Neural cell (in vitro differentiated cells): ENCODE measurements around the gene FXN. TPM values are rescaled to one million over a fixed set of nuclear protein-coding genes. Genes with fewer than 3 reads are reported as not detected.

Experiments used
- H2AFZ ChIP-seq: fragments of 200-600, 300-800 bp; sonication (generic), shearing (Covaris generic); 2 replicates; pipeline ENCODE4 v1.6.0; 2014; ENCODE audit warnings: low read depth, mild to moderate bottlenecking, antibody characterized with exemption, low read length, moderate library complexity
- H3F3A ChIP-seq: fragments of 200-600 bp; shearing (Covaris generic); 2 replicates; pipeline ENCODE4 v1.6.1; 2016; ENCODE audit warnings: mild to moderate bottlenecking, moderate library complexity, mixed read lengths, antibody characterized with exemption, low read length; ENCODE audit not compliant: insufficient read depth, poor library complexity, severe bottlenecking
- H3K27ac ChIP-seq: fragments of 200-600, 300-800 bp; sonication (generic), shearing (Covaris generic); 2 replicates; pipeline ENCODE4 v1.5.1; 2014; ENCODE audit warnings: mild to moderate bottlenecking, low read length, moderate library complexity
- H3K27me3 ChIP-seq: fragments of 300-800, 200-600 bp; sonication (generic), shearing (Covaris generic); 2 replicates; pipeline ENCODE4 v1.6.0; 2014; ENCODE audit warnings: mild to moderate bottlenecking, low read depth, low read length, moderate library complexity; ENCODE audit not compliant: insufficient read depth
- H3K36me3 ChIP-seq: fragments of 300-800, 200-600 bp; sonication (generic), shearing (Covaris generic); 2 replicates; pipeline ENCODE4 v1.5.1; 2014; ENCODE audit warnings: mild to moderate bottlenecking, antibody characterized with exemption, low read length, moderate library complexity; ENCODE audit not compliant: insufficient read depth
- H3K4me2 ChIP-seq: fragments of 300-800, 200-600 bp; sonication (generic), shearing (Covaris generic); 2 replicates; pipeline ENCODE4 v1.6.0; 2014; ENCODE audit warnings: mild to moderate bottlenecking, low read length
- H3K4me3 ChIP-seq: fragments of 300-800, 200-600 bp; sonication (generic), shearing (Covaris generic); 2 replicates; pipeline ENCODE4 v1.5.1; 2014; ENCODE audit warnings: mild to moderate bottlenecking, low read length, moderate library complexity
- H3K79me2 ChIP-seq: fragments of 200-600 bp; shearing (Covaris generic); replicated peaks from 2 replicates; pipeline ENCODE4 v1.6.0; 2014; ENCODE audit warnings: mild to moderate bottlenecking, low read length, moderate library complexity; ENCODE audit not compliant: insufficient read depth
- H3K9ac ChIP-seq: fragments of 300-800, 200-600 bp; sonication (generic), shearing (Covaris generic); 2 replicates; pipeline ENCODE4 v1.6.1; 2016; ENCODE audit warnings: mild to moderate bottlenecking, low read length, mixed read lengths
- H3K9me2 ChIP-seq: fragments of 200-600 bp; shearing (Covaris generic); 2 replicates; pipeline ENCODE4 v1.6.1; 2016; ENCODE audit warnings: mild to moderate bottlenecking, low read length, mixed read lengths; ENCODE audit not compliant: insufficient read depth
- H3K9me3 ChIP-seq: fragments of 200-600, 300-800 bp; sonication (generic), shearing (Covaris generic); 2 replicates; pipeline ENCODE4 v1.6.1; 2016; ENCODE audit warnings: mild to moderate bottlenecking, mixed run types, low read length, moderate library complexity, mixed read lengths
- H4K20me1 ChIP-seq: fragments of 200-600 bp; shearing (Covaris generic); 2 replicates; pipeline ENCODE4 v1.6.1; 2016; ENCODE audit warnings: mild to moderate bottlenecking, mixed run types; ENCODE audit not compliant: insufficient read depth
- EP300 ChIP-seq: fragments of 450-650 bp; conservative IDR thresholded peaks from 2 replicates; pipeline ENCODE4 v1.6.1; 2014; ENCODE audit warnings: antibody characterized with exemption, mild to moderate bottlenecking, moderate library complexity; ENCODE audit not compliant: poor library complexity, severe bottlenecking
- EZH2 ChIP-seq: fragments of 200-600, 300-800 bp; shearing (Covaris generic), sonication (generic); IDR thresholded peaks from 2 replicates; pipeline ENCODE4 v1.6.1; 2014; ENCODE audit warnings: antibody characterized with exemption, low read length, borderline replicate concordance, mild to moderate bottlenecking; ENCODE audit not compliant: insufficient read depth, poor library complexity, severe bottlenecking
- MXI1 ChIP-seq: fragments of 450-650 bp; conservative IDR thresholded peaks from 2 replicates; pipeline ENCODE4 v1.6.1; 2014; ENCODE audit warnings: antibody characterized with exemption, mild to moderate bottlenecking; ENCODE audit not compliant: poor library complexity, severe bottlenecking
- POLR2AphosphoS5 ChIP-seq: IDR thresholded peaks from 2 replicates; pipeline ENCODE4 v1.6.1; 2012
- RAD21 ChIP-seq: fragments of 450-650 bp; conservative IDR thresholded peaks from 2 replicates; pipeline ENCODE4 v1.6.1; 2014; ENCODE audit warnings: antibody characterized with exemption, mild to moderate bottlenecking, moderate library complexity
- SMC3 ChIP-seq: fragments of 450-650 bp; conservative IDR thresholded peaks from 2 replicates; pipeline ENCODE4 v1.6.1; 2014; ENCODE audit warnings: antibody characterized with exemption, mild to moderate bottlenecking, moderate library complexity; ENCODE audit not compliant: poor library complexity
- TAF1 ChIP-seq: IDR thresholded peaks from 2 replicates; pipeline ENCODE4 v1.6.1; 2012; ENCODE audit warnings: low read depth
- polyA plus RNA-seq: library from polyadenylated mRNA; depleted of rRNA; stranded (reverse); fragments of >200 nt; gene quantifications from 2 replicates; pipeline ENCODE4 v1.2.3, GENCODE V29; 2014
- TF ChIP-seq, protein P1 (sequence below): fragments of 450-650 bp; IDR thresholded peaks from 2 replicates; pipeline ENCODE4 v1.5.1; 2014; ENCODE audit warnings: antibody characterized with exemption, mild to moderate bottlenecking, moderate library complexity; ENCODE audit not compliant: poor library complexity, severe bottlenecking
- TF ChIP-seq, protein P2 (sequence below): IDR thresholded peaks from 2 replicates; pipeline ENCODE4 v1.6.1; 2012; ENCODE audit warnings: borderline replicate concordance

The FXN gene
- polyA plus RNA-seq, 1 donor from 2014 or later, result 3.5 TPM

- peak overlapping the region; percentile 21 for H2AFZ ChIP-seq
- H3K36me3 ChIP-seq, result no peaks in the 10 kb centered on the region
- H3K27ac ChIP-seq, result no peak overlapping the region
- peaks cover 32% of the 10 kb centered on the region for H3K27me3 ChIP-seq
- H3K4me3 ChIP-seq, result peak overlapping the region; percentile 80
- H3F3A ChIP-seq, result no peaks in the 10 kb centered on the region
- peak overlapping the region; percentile 90 for H3K4me2 ChIP-seq
- H3K9me2 ChIP-seq, result no peaks in the 10 kb centered on the region
- H3K79me2 ChIP-seq, result no peaks in the 10 kb centered on the region
- no peaks in the 10 kb centered on the region for H4K20me1 ChIP-seq
- TF ChIP-seq TAF1 (no peak), MXI1 (no peak), POLR2AphosphoS5 (no peak)
- TF ChIP-seq, protein P1, sequence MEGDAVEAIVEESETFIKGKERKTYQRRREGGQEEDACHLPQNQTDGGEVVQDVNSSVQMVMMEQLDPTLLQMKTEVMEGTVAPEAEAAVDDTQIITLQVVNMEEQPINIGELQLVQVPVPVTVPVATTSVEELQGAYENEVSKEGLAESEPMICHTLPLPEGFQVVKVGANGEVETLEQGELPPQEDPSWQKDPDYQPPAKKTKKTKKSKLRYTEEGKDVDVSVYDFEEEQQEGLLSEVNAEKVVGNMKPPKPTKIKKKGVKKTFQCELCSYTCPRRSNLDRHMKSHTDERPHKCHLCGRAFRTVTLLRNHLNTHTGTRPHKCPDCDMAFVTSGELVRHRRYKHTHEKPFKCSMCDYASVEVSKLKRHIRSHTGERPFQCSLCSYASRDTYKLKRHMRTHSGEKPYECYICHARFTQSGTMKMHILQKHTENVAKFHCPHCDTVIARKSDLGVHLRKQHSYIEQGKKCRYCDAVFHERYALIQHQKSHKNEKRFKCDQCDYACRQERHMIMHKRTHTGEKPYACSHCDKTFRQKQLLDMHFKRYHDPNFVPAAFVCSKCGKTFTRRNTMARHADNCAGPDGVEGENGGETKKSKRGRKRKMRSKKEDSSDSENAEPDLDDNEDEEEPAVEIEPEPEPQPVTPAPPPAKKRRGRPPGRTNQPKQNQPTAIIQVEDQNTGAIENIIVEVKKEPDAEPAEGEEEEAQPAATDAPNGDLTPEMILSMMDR, result peak; percentile 47
- H3K9ac ChIP-seq, result peak overlapping the region; percentile 39
- no peaks in the 10 kb centered on the region for H3K9me3 ChIP-seq
These were observed 85.9 kb downstream of the FXN start for GRCh38 chr9:69121155-69122081.

DNA sequence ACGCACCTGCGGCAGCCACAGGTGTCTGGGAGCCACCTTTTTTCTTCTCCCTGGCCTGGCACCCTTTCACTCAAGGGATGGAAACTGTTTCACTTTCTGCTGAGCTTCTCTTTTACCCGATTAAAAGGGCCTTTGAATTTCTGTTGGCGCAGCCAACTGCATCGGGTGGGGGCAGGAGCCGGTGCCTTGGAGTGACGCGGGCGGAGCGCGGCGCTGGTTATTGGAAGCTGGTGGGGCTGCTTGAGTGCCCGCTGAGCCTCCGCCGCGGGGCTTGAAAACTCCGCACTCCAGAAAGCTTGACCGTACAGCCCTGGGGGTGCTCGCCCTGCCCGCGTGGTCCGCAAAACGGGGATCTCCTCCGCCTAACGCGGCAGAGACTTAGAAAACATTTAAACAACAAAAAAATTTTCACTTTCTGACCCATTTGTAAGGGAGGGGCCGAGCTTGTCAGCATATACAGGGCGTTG lies 86.6 kb downstream of the FXN start:
- peaks cover 32% of the 10 kb centered on the region for H3K27me3 ChIP-seq
- peak overlapping the region; percentile 90 for H3K4me2 ChIP-seq

More for the DNA sequence above, 86.6 kb downstream of the FXN start:
- no peaks in the 10 kb centered on the region for H3K9me3 ChIP-seq
- H3F3A ChIP-seq, result no peaks in the 10 kb centered on the region
- H3K4me3 ChIP-seq, result peak overlapping the region; percentile 80
- H3K79me2 ChIP-seq, result no peaks in the 10 kb centered on the region
- no peaks in the 10 kb centered on the region for H4K20me1 ChIP-seq
- no peak overlapping the region for H2AFZ ChIP-seq
- H3K9ac ChIP-seq, result peak overlapping the region; percentile 39
- H3K27ac ChIP-seq, result no peak overlapping the region
- no peaks in the 10 kb centered on the region for H3K9me2 ChIP-seq
- TF ChIP-seq, protein P1, result no peak
- no peak for TF ChIP-seq EP300
- no peak for TF ChIP-seq RAD21
- no peak for TF ChIP-seq EZH2
- TF ChIP-seq, protein P2, sequence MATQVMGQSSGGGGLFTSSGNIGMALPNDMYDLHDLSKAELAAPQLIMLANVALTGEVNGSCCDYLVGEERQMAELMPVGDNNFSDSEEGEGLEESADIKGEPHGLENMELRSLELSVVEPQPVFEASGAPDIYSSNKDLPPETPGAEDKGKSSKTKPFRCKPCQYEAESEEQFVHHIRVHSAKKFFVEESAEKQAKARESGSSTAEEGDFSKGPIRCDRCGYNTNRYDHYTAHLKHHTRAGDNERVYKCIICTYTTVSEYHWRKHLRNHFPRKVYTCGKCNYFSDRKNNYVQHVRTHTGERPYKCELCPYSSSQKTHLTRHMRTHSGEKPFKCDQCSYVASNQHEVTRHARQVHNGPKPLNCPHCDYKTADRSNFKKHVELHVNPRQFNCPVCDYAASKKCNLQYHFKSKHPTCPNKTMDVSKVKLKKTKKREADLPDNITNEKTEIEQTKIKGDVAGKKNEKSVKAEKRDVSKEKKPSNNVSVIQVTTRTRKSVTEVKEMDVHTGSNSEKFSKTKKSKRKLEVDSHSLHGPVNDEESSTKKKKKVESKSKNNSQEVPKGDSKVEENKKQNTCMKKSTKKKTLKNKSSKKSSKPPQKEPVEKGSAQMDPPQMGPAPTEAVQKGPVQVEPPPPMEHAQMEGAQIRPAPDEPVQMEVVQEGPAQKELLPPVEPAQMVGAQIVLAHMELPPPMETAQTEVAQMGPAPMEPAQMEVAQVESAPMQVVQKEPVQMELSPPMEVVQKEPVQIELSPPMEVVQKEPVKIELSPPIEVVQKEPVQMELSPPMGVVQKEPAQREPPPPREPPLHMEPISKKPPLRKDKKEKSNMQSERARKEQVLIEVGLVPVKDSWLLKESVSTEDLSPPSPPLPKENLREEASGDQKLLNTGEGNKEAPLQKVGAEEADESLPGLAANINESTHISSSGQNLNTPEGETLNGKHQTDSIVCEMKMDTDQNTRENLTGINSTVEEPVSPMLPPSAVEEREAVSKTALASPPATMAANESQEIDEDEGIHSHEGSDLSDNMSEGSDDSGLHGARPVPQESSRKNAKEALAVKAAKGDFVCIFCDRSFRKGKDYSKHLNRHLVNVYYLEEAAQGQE, result no peak
- no peak for TF ChIP-seq SMC3
- no peak for TF ChIP-seq POLR2AphosphoS5
- TF ChIP-seq MXI1, result no peak
- no peaks in the 10 kb centered on the region for H3K36me3 ChIP-seq
